Thyroid gland (tissue), 4 donors: ENCODE results near the gene UST. TPM values are rescaled to one million over a fixed set of nuclear protein-coding genes. Genes with fewer than 3 reads are reported as not detected.
"Not testable (repeated sequence)": the region's sequence is repeated elsewhere in the genome, so short reads cannot be mapped to it uniquely, and the experiment has no call there.

ENCODE experiments used
- DNase-seq, 2 donors: peaks; one replicate each; pipeline ENCODE4 v3.0.0-alpha.2; 2019
- H3K27ac ChIP-seq, 3 donors: fragments of 200-600 bp; sonication (generic); 1 replicate in 2 of 3; 2 replicates in 1 of 3; pipeline ENCODE4 v1.5.1; 2016 to 2019; ENCODE audit warnings: mild to moderate bottlenecking in 1 of 3, moderate library complexity in 1 of 3
- H3K27me3 ChIP-seq: fragments of 200-600 bp; sonication (generic); one replicate; pipeline ENCODE4 v1.5.1; 2019
- H3K36me3 ChIP-seq, 2 donors: fragments of 200-600 bp; sonication (generic); one replicate each; pipeline ENCODE4 v1.5.1; 2016 to 2019
- H3K4me1 ChIP-seq, 2 donors: fragments of 200-600 bp; sonication (generic); one replicate each; pipeline ENCODE4 v1.5.1; 2017 to 2019
- H3K4me3 ChIP-seq, 3 donors: fragments of 200-600 bp; sonication (generic); replicated peaks in 1 of 3; 1 replicate in 2 of 3; 2 replicates in 1 of 3; pipeline ENCODE4 v1.5.1; 2016; ENCODE audit warnings: mild to moderate bottlenecking in 1 of 3
- H3K9me3 ChIP-seq: fragments of 200-600 bp; sonication (generic); one replicate; pipeline ENCODE4 v1.5.1; 2017
- CTCF ChIP-seq, 6 experiments: fragments of 200-600 bp in 3 of 6; fragments of 450-650 bp in 3 of 6; sonication (generic) in 3 of 6; IDR thresholded peaks; one replicate each; pipeline ENCODE4 v1.5.1; 2016 to 2019; ENCODE audit warnings: antibody characterized with exemption in 6 of 6, mild to moderate bottlenecking in 2 of 6, inconsistent platforms in 1 of 6, moderate library complexity in 1 of 6
- POLR2A ChIP-seq, 2 donors: fragments of 450-650 bp; IDR thresholded peaks; one replicate each; pipeline ENCODE4 v1.6.1; 2017; ENCODE audit warnings: antibody characterized with exemption in 2 of 2, mild to moderate bottlenecking in 2 of 2, moderate library complexity in 1 of 2
- WGBS, 2 donors: methylation state at CpG; one replicate each; pipeline ENCODE4 v1.1.5; 2017; 5-methylcytosine and 5-hydroxymethylcytosine counted together
- intact Hi-C: fragments of 100-400 bp; cut with DNase I; formaldehyde crosslinking; loops from one replicate; pipeline ENCODE4 v1.15.1; 2023
- total RNA-seq, 4 donors: library from RNA; depleted of rRNA; stranded (reverse); fragments of >200 nt; gene quantifications; one replicate each; pipeline ENCODE4 v1.2.3, GENCODE V29; 2016

The UST gene
- total RNA-seq, 4 donors from 2014 or later = 73.4 to 91.2 (median 81.4) TPM

- intact Hi-C loops = no loop called here
- WGBS, 2 donors = 89 to 93% methylated on average over 7 of the region's 7 CpGs
- Histone ChIP-seq H3K36me3 (no peaks in the 10 kb centered on the region), H3K27me3 (no peaks in the 10 kb centered on the region), H3K4me3 (no peak overlapping the region), H3K27ac (no peak overlapping the region), H3K9me3 (no peaks in the 10 kb centered on the region), H3K4me1 (peaks cover 9 to 19% of the 10 kb centered on the region in 2 donors)
- no peak for DNase-seq
- TF ChIP-seq CTCF (IDR thresholded peaks at IDR 0.05) = no peak
Observed at GRCh38 chr6:148869585-148869984, 122.8 kb downstream of the UST start.

GRCh38 chr6:148873154-148873553, 126.3 kb downstream of the UST start:
- H3K27ac ChIP-seq = no peak overlapping the region
- H3K4me1 ChIP-seq = peaks cover 14 to 22% of the 10 kb centered on the region in 2 donors
- no peaks in the 10 kb centered on the region for H3K36me3 ChIP-seq
- no peaks in the 10 kb centered on the region for H3K27me3 ChIP-seq
- H3K4me3 ChIP-seq = no peak overlapping the region
- H3K9me3 ChIP-seq = no peaks in the 10 kb centered on the region
- 93 to 96% methylated on average over 2 to 4 of the region's 4 CpGs for WGBS, 2 donors
- intact Hi-C loops = loop anchor here (10.0 kb wide), 1 partner anchor 118 kb away; no protein-coding TSS in a partner anchor
- no peak for TF ChIP-seq POLR2A (IDR thresholded peaks at IDR 0.05)
- no peak for TF ChIP-seq CTCF (IDR thresholded peaks at IDR 0.05)
- no peak for DNase-seq

GRCh38 chr6:148873868-148874267, 127.0 kb downstream of the UST start:
- Histone ChIP-seq H3K9me3 (no peaks in the 10 kb centered on the region), H3K4me3 (no peak overlapping the region), H3K4me1 (peaks cover 14 to 23% of the 10 kb centered on the region in 2 donors), H3K27ac (no peak overlapping the region), H3K36me3 (no peaks in the 10 kb centered on the region), H3K27me3 (no peaks in the 10 kb centered on the region)
- TF ChIP-seq CTCF (IDR thresholded peaks at IDR 0.05) (no peak), POLR2A (IDR thresholded peaks at IDR 0.05) (no peak)
- intact Hi-C loops = loop anchor here (10.0 kb wide), 1 partner anchor 119 kb away; no protein-coding TSS in a partner anchor
- 62% methylated on average over 5 of the region's 5 CpGs for WGBS, 2 donors
- peak in 1 of 2 donors; percentile 17 for DNase-seq

- H3K36me3 ChIP-seq = no peaks in the 10 kb centered on the region
- H3K27me3 ChIP-seq = no peaks in the 10 kb centered on the region
- H3K4me1 ChIP-seq = peaks cover 21 to 31% of the 10 kb centered on the region in 2 donors
- 65 to 66% methylated on average over 9 of the region's 9 CpGs for WGBS, 2 donors
- no peak overlapping the region for H3K4me3 ChIP-seq
- no peak for DNase-seq
- intact Hi-C loops = loop anchor here (10.0 kb wide), 1 partner anchor 120 kb away; no protein-coding TSS in a partner anchor
- H3K27ac ChIP-seq = peak overlapping the region in 1 of 3 donors; percentile 9
- H3K9me3 ChIP-seq = no peaks in the 10 kb centered on the region
- TF ChIP-seq POLR2A (IDR thresholded peaks at IDR 0.05) (no peak), CTCF (IDR thresholded peaks at IDR 0.05) (no peak)
Observed at GRCh38 chr6:148874698-148875293, 128.0 kb downstream of the UST start.

- no peaks in the 10 kb centered on the region for H3K36me3 ChIP-seq
- DNase-seq = no peak
- intact Hi-C loops = loop anchor here (10.0 kb wide), 1 partner anchor 124 kb away; no protein-coding TSS in a partner anchor
- WGBS, 2 donors = 83 to 97% methylated on average over 5 of the region's 5 CpGs
- no peaks in the 10 kb centered on the region for H3K9me3 ChIP-seq
- TF ChIP-seq POLR2A (IDR thresholded peaks at IDR 0.05) (no peak), CTCF (IDR thresholded peaks at IDR 0.05) (no peak)
- peaks cover 22 to 28% of the 10 kb centered on the region in 2 donors for H3K4me1 ChIP-seq
- H3K27ac ChIP-seq = no peak overlapping the region
- no peaks in the 10 kb centered on the region for H3K27me3 ChIP-seq
- H3K4me3 ChIP-seq = no peak overlapping the region
Observed at GRCh38 chr6:148878683-148879082, 131.9 kb downstream of the UST start.

GRCh38 chr6:148880742-148881141, 133.9 kb downstream of the UST start:
- H3K4me1 ChIP-seq = peaks cover 21 to 33% of the 10 kb centered on the region in 2 donors
- intact Hi-C loops, H3K27ac ChIP-seq, H3K36me3 ChIP-seq, H3K27me3 ChIP-seq, H3K4me3 ChIP-seq, H3K9me3 ChIP-seq, DNase-seq: not testable (repeated sequence)
- 82 to 94% methylated on average over 7 of the region's 7 CpGs for WGBS, 2 donors
